Measurements from ENCODE around the gene YOD1. TPM values are rescaled to one million over a fixed set of nuclear protein-coding genes. Genes with fewer than 3 reads are reported as not detected.
A peak's percentile ranks its signal among the peaks of the same experiment; 100 is the strongest.

Gene YOD1
- total RNA-seq, 1 donor from 2014 or later = 4.2 TPM

DNA sequence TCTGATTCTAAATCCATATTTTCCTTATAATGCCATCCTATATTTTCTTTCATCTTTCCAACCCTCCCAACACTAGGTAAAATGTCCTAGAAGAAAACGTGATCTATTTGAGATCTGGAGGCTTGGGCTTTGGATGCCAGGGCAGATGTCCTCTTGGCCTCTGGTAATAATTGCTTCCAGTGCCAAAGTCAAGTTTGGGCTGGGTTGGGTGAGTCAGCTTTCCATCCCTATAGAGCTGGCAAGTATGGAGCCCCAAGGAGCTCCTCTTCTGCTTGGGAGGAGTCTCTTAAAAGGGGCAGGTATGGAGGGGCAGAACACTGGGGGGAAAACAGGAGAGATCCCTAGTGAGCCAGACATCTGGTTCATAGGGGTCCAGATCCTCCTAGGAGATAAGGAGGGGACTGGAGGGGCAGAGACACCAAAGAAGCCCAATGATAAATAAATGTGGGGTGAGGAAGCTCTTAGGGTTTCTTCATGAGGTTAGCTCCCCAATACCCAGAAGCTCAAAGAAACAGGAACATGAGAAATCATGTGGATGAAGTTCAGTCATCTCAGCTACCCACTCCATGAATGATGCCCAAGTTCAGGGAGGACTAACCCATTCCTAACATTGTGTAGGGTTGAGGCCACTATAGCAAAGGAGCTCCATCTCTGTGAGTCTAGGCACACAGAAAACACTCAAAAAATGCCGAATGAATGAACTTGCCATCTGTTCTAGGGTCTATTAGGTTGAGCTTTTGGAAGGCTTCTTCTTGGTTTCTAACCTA lies 21.9 kb downstream of the YOD1 start:
- Histone ChIP-seq H3K27ac (replicated peaks) (no peak overlapping the region), H3K9me3 (replicated peaks) (no peaks in the 10 kb centered on the region), H3K27me3 (ENCODE audit: low read depth) (peaks cover 5% of the 10 kb centered on the region), H3K4me3 (no peak overlapping the region), H3K36me3 (no peaks in the 10 kb centered on the region), H3K4me1 (peaks cover 56% of the 10 kb centered on the region)
- no peak for DNase-seq
- intact Hi-C loops (cut with micrococcal nuclease) = no loop called here
- TF ChIP-seq, protein P1, sequence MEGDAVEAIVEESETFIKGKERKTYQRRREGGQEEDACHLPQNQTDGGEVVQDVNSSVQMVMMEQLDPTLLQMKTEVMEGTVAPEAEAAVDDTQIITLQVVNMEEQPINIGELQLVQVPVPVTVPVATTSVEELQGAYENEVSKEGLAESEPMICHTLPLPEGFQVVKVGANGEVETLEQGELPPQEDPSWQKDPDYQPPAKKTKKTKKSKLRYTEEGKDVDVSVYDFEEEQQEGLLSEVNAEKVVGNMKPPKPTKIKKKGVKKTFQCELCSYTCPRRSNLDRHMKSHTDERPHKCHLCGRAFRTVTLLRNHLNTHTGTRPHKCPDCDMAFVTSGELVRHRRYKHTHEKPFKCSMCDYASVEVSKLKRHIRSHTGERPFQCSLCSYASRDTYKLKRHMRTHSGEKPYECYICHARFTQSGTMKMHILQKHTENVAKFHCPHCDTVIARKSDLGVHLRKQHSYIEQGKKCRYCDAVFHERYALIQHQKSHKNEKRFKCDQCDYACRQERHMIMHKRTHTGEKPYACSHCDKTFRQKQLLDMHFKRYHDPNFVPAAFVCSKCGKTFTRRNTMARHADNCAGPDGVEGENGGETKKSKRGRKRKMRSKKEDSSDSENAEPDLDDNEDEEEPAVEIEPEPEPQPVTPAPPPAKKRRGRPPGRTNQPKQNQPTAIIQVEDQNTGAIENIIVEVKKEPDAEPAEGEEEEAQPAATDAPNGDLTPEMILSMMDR (IDR thresholded peaks at IDR 0.05; ENCODE audit: borderline replicate concordance) = no peak

DNA sequence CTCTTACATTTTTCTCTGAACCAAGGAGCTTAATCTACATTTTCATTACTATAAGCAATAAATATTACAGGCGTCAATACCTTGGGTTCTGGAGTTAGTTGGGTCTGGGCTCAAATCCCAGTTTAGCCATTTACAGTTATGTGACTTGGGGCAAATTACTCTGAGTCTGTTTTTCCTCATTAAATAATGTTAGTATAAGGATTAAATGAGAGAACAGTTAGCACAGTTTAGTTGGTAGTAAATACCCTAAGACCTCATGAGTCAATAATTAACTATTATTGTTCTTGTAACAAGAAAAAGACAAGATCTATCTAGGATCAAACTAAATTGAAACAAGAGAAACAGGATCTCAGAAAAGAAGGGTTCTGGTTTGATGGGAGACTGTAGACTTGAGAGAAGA lies 23.1 kb downstream of the YOD1 start:
- Histone ChIP-seq H3K27ac (replicated peaks) (peak overlapping the region; percentile 18), H3K9me3 (replicated peaks) (no peaks in the 10 kb centered on the region), H3K4me3 (no peak overlapping the region), H3K4me1 (peaks cover 64% of the 10 kb centered on the region), H3K27me3 (ENCODE audit: low read depth) (peaks cover 5% of the 10 kb centered on the region), H3K36me3 (no peaks in the 10 kb centered on the region)
- DNase-seq = no peak
- intact Hi-C loops (cut with micrococcal nuclease) = no loop called here
- TF ChIP-seq, protein P1 (IDR thresholded peaks at IDR 0.05; ENCODE audit: borderline replicate concordance) = no peak

DNA sequence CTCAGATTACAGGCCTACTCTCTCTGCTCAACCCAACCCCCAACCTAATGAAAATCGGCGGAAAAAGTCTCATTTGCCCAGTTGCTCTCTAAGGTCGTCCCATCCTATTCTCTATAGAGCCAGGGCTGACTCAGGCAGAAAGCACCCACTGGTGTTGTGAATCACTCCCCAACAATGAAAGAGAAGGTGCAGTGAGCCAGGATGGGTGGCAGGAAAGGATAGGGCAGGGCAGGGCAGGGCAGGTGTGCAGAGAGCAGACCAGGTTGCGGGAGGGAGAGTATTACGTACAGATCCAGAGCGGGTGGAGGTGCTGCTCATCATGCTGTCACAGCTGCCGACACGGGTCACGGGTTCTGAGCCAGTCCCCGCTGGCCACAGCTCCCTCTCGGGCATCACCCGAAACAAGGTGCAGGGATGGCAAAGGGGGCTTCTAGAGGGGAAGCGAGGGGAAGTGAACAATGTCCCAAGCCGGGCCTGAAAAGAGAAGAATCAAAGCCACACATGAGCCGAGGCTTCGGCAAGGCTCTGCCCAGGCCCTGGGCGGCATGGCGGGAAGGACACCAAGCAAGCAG lies 23.7 kb downstream of the YOD1 start:
- Histone ChIP-seq H3K9me3 (replicated peaks) (no peaks in the 10 kb centered on the region), H3K4me1 (peaks cover 64% of the 10 kb centered on the region), H3K36me3 (no peaks in the 10 kb centered on the region), H3K27ac (replicated peaks) (peak overlapping the region; percentile 18), H3K27me3 (ENCODE audit: low read depth) (peaks cover 5% of the 10 kb centered on the region), H3K4me3 (no peak overlapping the region)
- DNase-seq = no peak
- TF ChIP-seq, protein P1 (IDR thresholded peaks at IDR 0.05; ENCODE audit: borderline replicate concordance) = no peak
- intact Hi-C loops (cut with micrococcal nuclease) = no loop called here

GRCh38 chr1:207026104-207026534 lies 24.9 kb downstream of the YOD1 start:
- TF ChIP-seq, protein P1 (IDR thresholded peaks at IDR 0.05; ENCODE audit: borderline replicate concordance) = no peak
- H3K27me3 ChIP-seq (ENCODE audit: low read depth) = no peaks in the 10 kb centered on the region

GRCh38 chr1:207025146-207025880 lies 25.7 kb downstream of the YOD1 start:
- intact Hi-C loops (cut with micrococcal nuclease) = no loop called here
- H3K27ac ChIP-seq (replicated peaks) = peak overlapping the region; percentile 93
- H3K9me3 ChIP-seq (replicated peaks) = no peaks in the 10 kb centered on the region
- H3K27me3 ChIP-seq (ENCODE audit: low read depth) = no peaks in the 10 kb centered on the region
- peak; percentile 24 for DNase-seq
- H3K36me3 ChIP-seq = no peaks in the 10 kb centered on the region
- peaks cover 53% of the 10 kb centered on the region for H3K4me1 ChIP-seq
- TF ChIP-seq, protein P1 (IDR thresholded peaks at IDR 0.05; ENCODE audit: borderline replicate concordance) = no peak
- H3K4me3 ChIP-seq = peak overlapping the region; percentile 29

More at GRCh38 chr1:207026104-207026534, 24.9 kb downstream of the YOD1 start:
- DNase-seq = no peak
- H3K27ac ChIP-seq (replicated peaks) = peak overlapping the region; percentile 93
- H3K4me3 ChIP-seq = peak overlapping the region; percentile 15
- H3K9me3 ChIP-seq (replicated peaks) = no peaks in the 10 kb centered on the region
- H3K4me1 ChIP-seq = peaks cover 59% of the 10 kb centered on the region
- no peaks in the 10 kb centered on the region for H3K36me3 ChIP-seq
- intact Hi-C loops (cut with micrococcal nuclease) = no loop called here
